WTC11 (cell line): ENCODE results near the gene MEIOSIN.

ENCODE experiments used
- ATF1 ChIP-seq: sonication (generic); formaldehyde crosslinking; IDR thresholded peaks from 2 replicates; pipeline ENCODE4 v1.8.1; 2023; ENCODE audit warnings: mild to moderate bottlenecking, moderate library complexity, missing genetic modification reagents
- ELF4 ChIP-seq: sonication (generic); formaldehyde crosslinking; IDR thresholded peaks from 2 replicates; pipeline ENCODE4 v1.8.1; 2022; ENCODE audit warnings: low read depth, mild to moderate bottlenecking, moderate library complexity, missing genetic modification reagents
- ETV6 ChIP-seq: sonication (generic); formaldehyde crosslinking; IDR thresholded peaks from 2 replicates; pipeline ENCODE4 v1.8.1; 2022; ENCODE audit warnings: mild to moderate bottlenecking, missing genetic modification reagents
- GABPB1 ChIP-seq: sonication (generic); formaldehyde crosslinking; IDR thresholded peaks from 2 replicates; pipeline ENCODE4 v1.8.1; 2023; ENCODE audit warnings: mild to moderate bottlenecking, missing genetic modification reagents
- IRF2 ChIP-seq: sonication (generic); formaldehyde crosslinking; IDR thresholded peaks from 2 replicates; pipeline ENCODE4 v1.8.0; 2022; ENCODE audit warnings: low read depth, missing genetic modification reagents, borderline replicate concordance
- TF ChIP-seq, protein P1 (sequence below): sonication (generic); formaldehyde crosslinking; IDR thresholded peaks from 2 replicates; pipeline ENCODE4 v1.8.0; 2023; ENCODE audit warnings: missing genetic modification reagents, mild to moderate bottlenecking, borderline replicate concordance
- TF ChIP-seq, protein P2 (sequence below): sonication (generic); formaldehyde crosslinking; IDR thresholded peaks from 2 replicates; pipeline ENCODE4 v1.8.1; 2023; ENCODE audit warnings: mild to moderate bottlenecking, missing genetic modification reagents, borderline replicate concordance
- TF ChIP-seq, protein P3 (sequence below): sonication (generic); formaldehyde crosslinking; IDR thresholded peaks from 2 replicates; pipeline ENCODE4 v1.8.0; 2022; ENCODE audit warnings: mild to moderate bottlenecking, missing genetic modification reagents
- TF ChIP-seq, protein P4 (sequence below): fragments of 200-600 bp; IDR thresholded peaks from 2 replicates; pipeline ENCODE4 v1.8.0; 2022; ENCODE audit warnings: antibody characterized with exemption
- TF ChIP-seq, protein P5 (sequence below): sonication (generic); formaldehyde crosslinking; IDR thresholded peaks from 2 replicates; pipeline ENCODE4 v1.8.1; 2022; ENCODE audit warnings: mild to moderate bottlenecking, missing genetic modification reagents, moderate library complexity, borderline replicate concordance
- TF ChIP-seq, protein P6 (sequence below): sonication (generic); formaldehyde crosslinking; IDR thresholded peaks from 2 replicates; pipeline ENCODE4 v1.8.1; 2022; ENCODE audit warnings: low read depth, missing genetic modification reagents, borderline replicate concordance

DNA sequence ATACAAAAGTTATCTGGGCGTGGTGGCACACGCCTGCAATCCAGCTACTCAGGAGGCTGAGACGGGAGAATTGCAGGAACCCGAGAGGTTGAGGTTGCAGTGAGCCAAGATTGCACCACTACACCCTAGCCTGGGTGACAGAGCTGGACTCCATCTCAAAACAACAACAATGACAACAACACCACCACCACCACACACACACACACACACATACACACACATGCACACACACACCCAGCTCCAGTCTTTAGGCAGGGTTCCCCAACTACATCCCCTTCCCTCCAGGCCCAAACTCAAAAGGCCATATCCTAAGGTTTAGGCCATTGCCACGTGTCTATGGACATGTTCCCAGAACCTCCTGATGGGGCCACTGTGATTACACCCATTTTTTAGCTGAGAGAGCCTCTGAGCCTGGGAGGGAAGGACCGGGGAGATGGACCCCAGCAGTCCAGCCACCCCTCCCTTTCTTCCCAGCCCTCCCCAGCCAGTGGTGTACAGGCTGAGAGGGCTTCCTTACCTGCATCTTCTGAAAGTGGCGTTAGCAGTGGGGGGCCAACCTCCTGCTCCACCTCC, 68.5 kb downstream of the MEIOSIN start:
- no peak for TF ChIP-seq GABPB1 (CRISPR knock-in tag)
- TF ChIP-seq, protein P1, sequence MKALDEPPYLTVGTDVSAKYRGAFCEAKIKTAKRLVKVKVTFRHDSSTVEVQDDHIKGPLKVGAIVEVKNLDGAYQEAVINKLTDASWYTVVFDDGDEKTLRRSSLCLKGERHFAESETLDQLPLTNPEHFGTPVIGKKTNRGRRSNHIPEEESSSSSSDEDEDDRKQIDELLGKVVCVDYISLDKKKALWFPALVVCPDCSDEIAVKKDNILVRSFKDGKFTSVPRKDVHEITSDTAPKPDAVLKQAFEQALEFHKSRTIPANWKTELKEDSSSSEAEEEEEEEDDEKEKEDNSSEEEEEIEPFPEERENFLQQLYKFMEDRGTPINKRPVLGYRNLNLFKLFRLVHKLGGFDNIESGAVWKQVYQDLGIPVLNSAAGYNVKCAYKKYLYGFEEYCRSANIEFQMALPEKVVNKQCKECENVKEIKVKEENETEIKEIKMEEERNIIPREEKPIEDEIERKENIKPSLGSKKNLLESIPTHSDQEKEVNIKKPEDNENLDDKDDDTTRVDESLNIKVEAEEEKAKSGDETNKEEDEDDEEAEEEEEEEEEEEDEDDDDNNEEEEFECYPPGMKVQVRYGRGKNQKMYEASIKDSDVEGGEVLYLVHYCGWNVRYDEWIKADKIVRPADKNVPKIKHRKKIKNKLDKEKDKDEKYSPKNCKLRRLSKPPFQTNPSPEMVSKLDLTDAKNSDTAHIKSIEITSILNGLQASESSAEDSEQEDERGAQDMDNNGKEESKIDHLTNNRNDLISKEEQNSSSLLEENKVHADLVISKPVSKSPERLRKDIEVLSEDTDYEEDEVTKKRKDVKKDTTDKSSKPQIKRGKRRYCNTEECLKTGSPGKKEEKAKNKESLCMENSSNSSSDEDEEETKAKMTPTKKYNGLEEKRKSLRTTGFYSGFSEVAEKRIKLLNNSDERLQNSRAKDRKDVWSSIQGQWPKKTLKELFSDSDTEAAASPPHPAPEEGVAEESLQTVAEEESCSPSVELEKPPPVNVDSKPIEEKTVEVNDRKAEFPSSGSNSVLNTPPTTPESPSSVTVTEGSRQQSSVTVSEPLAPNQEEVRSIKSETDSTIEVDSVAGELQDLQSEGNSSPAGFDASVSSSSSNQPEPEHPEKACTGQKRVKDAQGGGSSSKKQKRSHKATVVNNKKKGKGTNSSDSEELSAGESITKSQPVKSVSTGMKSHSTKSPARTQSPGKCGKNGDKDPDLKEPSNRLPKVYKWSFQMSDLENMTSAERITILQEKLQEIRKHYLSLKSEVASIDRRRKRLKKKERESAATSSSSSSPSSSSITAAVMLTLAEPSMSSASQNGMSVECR, result no peak
- TF ChIP-seq ATF1 (CRISPR knock-in tag), result no peak
- no peak for TF ChIP-seq ETV6 (CRISPR knock-in tag)
- TF ChIP-seq, protein P2, sequence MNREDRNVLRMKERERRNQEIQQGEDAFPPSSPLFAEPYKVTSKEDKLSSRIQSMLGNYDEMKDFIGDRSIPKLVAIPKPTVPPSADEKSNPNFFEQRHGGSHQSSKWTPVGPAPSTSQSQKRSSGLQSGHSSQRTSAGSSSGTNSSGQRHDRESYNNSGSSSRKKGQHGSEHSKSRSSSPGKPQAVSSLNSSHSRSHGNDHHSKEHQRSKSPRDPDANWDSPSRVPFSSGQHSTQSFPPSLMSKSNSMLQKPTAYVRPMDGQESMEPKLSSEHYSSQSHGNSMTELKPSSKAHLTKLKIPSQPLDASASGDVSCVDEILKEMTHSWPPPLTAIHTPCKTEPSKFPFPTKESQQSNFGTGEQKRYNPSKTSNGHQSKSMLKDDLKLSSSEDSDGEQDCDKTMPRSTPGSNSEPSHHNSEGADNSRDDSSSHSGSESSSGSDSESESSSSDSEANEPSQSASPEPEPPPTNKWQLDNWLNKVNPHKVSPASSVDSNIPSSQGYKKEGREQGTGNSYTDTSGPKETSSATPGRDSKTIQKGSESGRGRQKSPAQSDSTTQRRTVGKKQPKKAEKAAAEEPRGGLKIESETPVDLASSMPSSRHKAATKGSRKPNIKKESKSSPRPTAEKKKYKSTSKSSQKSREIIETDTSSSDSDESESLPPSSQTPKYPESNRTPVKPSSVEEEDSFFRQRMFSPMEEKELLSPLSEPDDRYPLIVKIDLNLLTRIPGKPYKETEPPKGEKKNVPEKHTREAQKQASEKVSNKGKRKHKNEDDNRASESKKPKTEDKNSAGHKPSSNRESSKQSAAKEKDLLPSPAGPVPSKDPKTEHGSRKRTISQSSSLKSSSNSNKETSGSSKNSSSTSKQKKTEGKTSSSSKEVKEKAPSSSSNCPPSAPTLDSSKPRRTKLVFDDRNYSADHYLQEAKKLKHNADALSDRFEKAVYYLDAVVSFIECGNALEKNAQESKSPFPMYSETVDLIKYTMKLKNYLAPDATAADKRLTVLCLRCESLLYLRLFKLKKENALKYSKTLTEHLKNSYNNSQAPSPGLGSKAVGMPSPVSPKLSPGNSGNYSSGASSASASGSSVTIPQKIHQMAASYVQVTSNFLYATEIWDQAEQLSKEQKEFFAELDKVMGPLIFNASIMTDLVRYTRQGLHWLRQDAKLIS, result no peak
- TF ChIP-seq IRF2 (CRISPR knock-in tag), result no peak
- TF ChIP-seq, protein P3, sequence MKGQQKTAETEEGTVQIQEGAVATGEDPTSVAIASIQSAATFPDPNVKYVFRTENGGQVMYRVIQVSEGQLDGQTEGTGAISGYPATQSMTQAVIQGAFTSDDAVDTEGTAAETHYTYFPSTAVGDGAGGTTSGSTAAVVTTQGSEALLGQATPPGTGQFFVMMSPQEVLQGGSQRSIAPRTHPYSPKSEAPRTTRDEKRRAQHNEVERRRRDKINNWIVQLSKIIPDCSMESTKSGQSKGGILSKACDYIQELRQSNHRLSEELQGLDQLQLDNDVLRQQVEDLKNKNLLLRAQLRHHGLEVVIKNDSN (CRISPR knock-in tag), result no peak
- TF ChIP-seq, protein P4, sequence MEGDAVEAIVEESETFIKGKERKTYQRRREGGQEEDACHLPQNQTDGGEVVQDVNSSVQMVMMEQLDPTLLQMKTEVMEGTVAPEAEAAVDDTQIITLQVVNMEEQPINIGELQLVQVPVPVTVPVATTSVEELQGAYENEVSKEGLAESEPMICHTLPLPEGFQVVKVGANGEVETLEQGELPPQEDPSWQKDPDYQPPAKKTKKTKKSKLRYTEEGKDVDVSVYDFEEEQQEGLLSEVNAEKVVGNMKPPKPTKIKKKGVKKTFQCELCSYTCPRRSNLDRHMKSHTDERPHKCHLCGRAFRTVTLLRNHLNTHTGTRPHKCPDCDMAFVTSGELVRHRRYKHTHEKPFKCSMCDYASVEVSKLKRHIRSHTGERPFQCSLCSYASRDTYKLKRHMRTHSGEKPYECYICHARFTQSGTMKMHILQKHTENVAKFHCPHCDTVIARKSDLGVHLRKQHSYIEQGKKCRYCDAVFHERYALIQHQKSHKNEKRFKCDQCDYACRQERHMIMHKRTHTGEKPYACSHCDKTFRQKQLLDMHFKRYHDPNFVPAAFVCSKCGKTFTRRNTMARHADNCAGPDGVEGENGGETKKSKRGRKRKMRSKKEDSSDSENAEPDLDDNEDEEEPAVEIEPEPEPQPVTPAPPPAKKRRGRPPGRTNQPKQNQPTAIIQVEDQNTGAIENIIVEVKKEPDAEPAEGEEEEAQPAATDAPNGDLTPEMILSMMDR, result no peak
- TF ChIP-seq, protein P5, sequence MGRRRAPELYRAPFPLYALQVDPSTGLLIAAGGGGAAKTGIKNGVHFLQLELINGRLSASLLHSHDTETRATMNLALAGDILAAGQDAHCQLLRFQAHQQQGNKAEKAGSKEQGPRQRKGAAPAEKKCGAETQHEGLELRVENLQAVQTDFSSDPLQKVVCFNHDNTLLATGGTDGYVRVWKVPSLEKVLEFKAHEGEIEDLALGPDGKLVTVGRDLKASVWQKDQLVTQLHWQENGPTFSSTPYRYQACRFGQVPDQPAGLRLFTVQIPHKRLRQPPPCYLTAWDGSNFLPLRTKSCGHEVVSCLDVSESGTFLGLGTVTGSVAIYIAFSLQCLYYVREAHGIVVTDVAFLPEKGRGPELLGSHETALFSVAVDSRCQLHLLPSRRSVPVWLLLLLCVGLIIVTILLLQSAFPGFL (CRISPR knock-in tag), result no peak
- TF ChIP-seq, protein P6, sequence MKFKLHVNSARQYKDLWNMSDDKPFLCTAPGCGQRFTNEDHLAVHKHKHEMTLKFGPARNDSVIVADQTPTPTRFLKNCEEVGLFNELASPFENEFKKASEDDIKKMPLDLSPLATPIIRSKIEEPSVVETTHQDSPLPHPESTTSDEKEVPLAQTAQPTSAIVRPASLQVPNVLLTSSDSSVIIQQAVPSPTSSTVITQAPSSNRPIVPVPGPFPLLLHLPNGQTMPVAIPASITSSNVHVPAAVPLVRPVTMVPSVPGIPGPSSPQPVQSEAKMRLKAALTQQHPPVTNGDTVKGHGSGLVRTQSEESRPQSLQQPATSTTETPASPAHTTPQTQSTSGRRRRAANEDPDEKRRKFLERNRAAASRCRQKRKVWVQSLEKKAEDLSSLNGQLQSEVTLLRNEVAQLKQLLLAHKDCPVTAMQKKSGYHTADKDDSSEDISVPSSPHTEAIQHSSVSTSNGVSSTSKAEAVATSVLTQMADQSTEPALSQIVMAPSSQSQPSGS (CRISPR knock-in tag), result no peak
- no peak for TF ChIP-seq ELF4 (CRISPR knock-in tag)
